ENCODE results near the gene NR3C1.

Gene NR3C1

DNA sequence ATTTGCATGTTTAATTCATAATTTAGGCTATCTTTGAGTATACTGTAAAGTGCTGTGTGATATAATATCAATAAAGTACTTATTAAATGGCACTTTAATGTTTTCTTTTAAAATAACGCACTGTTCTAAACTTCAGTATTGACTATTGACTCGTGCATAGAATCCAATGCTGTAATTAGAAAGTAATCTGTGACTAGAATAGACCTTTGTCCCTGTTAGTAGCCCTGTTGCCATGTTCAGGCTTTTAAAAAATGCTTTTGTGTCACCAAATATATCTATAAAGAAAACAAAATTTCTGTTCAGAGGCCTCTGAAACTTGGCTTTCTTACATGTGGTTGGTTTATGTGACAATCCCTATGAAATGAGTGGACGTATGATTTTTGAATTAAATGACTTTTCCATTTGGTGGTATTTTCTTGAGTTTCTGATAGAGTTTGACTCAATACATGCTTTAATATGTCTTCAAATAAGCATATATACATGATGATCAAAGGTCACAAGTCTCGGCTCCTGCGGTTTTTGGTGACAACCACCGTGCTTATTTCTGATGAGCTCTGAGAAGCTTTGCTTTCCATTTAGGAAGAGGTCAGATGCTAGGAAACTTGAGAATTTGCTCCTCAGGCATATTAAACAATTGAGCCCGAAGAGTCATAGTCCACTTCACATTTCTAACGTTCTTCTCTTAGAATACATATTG is 174.7 kb downstream of the NR3C1 start:
- peak; percentile 43 for DNase-seq

Measured in activated naive CD4-positive, alpha-beta T cell treated with Interleukin-2 at 50 U/mL for 16 hours (primary cell).